ENCODE measurements around the gene D2HGDH.
A peak's percentile ranks its signal among the peaks of the same experiment; 100 is the strongest.

D2HGDH gene

DNA sequence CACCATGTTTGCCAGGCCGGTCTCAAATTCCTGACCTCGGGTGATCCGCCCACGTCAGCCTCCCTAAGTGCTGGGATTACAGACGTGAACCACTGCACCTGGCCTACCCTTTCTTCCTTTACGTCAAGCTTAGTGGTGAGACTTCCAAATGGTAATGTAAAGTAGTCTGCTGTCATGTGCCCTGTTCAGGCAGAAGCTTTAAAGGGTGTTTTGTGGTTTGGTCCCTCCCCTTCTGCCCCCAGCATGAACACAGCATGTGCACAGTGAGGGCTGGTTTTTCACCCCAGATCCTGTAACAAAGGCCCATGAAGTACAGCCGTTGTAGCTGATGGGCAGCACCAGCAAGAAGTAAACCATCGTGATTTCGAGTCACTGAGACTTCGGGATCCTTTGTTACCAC lies 45.1 kb upstream of the D2HGDH start:
- Histone ChIP-seq H3K27me3 (ENCODE audit: control insufficient read depth, low read length) (no peaks in the 10 kb centered on the region), H3K9me3 (ENCODE audit: control insufficient read depth, insufficient read depth, low read length) (no peaks in the 10 kb centered on the region), H3K4me1 (ENCODE audit: control insufficient read depth, low read length) (peaks cover 25% of the 10 kb centered on the region), H3K27ac (ENCODE audit: low read depth, low read length) (no peak overlapping the region), H3K9me2 (replicated peaks; ENCODE audit: control insufficient read depth, low read length) (no peaks in the 10 kb centered on the region), H3K36me3 (ENCODE audit: control insufficient read depth, low read length) (peaks cover 78% of the 10 kb centered on the region), H3K79me2 (ENCODE audit: control insufficient read depth, low read length) (peaks cover 75% of the 10 kb centered on the region), H4K20me1 (ENCODE audit: control insufficient read depth, insufficient read depth, low read depth, low read length) (peaks cover 3% of the 10 kb centered on the region; the same call in 1 of the 2 replicates), H3K4me2 (ENCODE audit: low read length) (peak overlapping the region; percentile 37), H3F3A (ENCODE audit: control insufficient read depth, insufficient read depth) (peaks cover 2% of the 10 kb centered on the region; the same call in 1 of the 2 replicates), H3K4me3 (ENCODE audit: low read length) (peak overlapping the region; percentile 21; the same call in 1 of the 2 replicates)
- TF ChIP-seq CTCF (IDR thresholded peaks at IDR 0.05; ENCODE audit: low read depth, low read length, poor library complexity, severe bottlenecking), result no peak
- TF ChIP-seq EZH2phosphoT487 (IDR thresholded peaks at IDR 0.05; ENCODE audit: borderline replicate concordance, low read length), result no peak

GRCh38 chr2:241690202-241690717 lies 44.2 kb upstream of the D2HGDH start:
- TF ChIP-seq EZH2phosphoT487 (IDR thresholded peaks at IDR 0.05; ENCODE audit: borderline replicate concordance, low read length) (no peak), CTCF (IDR thresholded peaks at IDR 0.05; ENCODE audit: low read depth, low read length, poor library complexity, severe bottlenecking) (no peak)
- H3K4me1 ChIP-seq (ENCODE audit: control insufficient read depth, low read length), result peaks cover 21% of the 10 kb centered on the region
- no peak overlapping the region for H3K27ac ChIP-seq (ENCODE audit: low read depth, low read length)
- H3K4me2 ChIP-seq (ENCODE audit: low read length), result 0 out of 2 replicates have a peak overlapping the region, but pooled peaks have one; percentile 11
- no peaks in the 10 kb centered on the region for H3K9me3 ChIP-seq (ENCODE audit: control insufficient read depth, insufficient read depth, low read length)
- no peak overlapping the region for H3K4me3 ChIP-seq (ENCODE audit: low read length)
- peaks cover 78% of the 10 kb centered on the region for H3K36me3 ChIP-seq (ENCODE audit: control insufficient read depth, low read length)
- peaks cover 3% of the 10 kb centered on the region; the same call in 1 of the 2 replicates for H4K20me1 ChIP-seq (ENCODE audit: control insufficient read depth, insufficient read depth, low read depth, low read length)
- H3K79me2 ChIP-seq (ENCODE audit: control insufficient read depth, low read length), result peaks cover 65% of the 10 kb centered on the region
- no peaks in the 10 kb centered on the region for H3K27me3 ChIP-seq (ENCODE audit: control insufficient read depth, low read length)
- peaks cover 2% of the 10 kb centered on the region; the same call in 1 of the 2 replicates for H3F3A ChIP-seq (ENCODE audit: control insufficient read depth, insufficient read depth)
- H3K9me2 ChIP-seq (replicated peaks; ENCODE audit: control insufficient read depth, low read length), result no peaks in the 10 kb centered on the region

- Histone ChIP-seq H3K27ac (ENCODE audit: low read depth, low read length) (no peak overlapping the region), H3K79me2 (ENCODE audit: control insufficient read depth, low read length) (peaks cover 46% of the 10 kb centered on the region), H3K9me2 (replicated peaks; ENCODE audit: control insufficient read depth, low read length) (no peaks in the 10 kb centered on the region), H4K20me1 (ENCODE audit: control insufficient read depth, insufficient read depth, low read depth, low read length) (peaks cover 3% of the 10 kb centered on the region; the same call in 1 of the 2 replicates), H3K4me1 (ENCODE audit: control insufficient read depth, low read length) (peaks cover 16% of the 10 kb centered on the region), H3K9me3 (ENCODE audit: control insufficient read depth, insufficient read depth, low read length) (no peaks in the 10 kb centered on the region), H3K27me3 (ENCODE audit: control insufficient read depth, low read length) (no peaks in the 10 kb centered on the region), H3K4me2 (ENCODE audit: low read length) (no peak overlapping the region), H3K4me3 (ENCODE audit: low read length) (no peak overlapping the region), H3F3A (ENCODE audit: control insufficient read depth, insufficient read depth) (peaks cover 7% of the 10 kb centered on the region), H3K36me3 (ENCODE audit: control insufficient read depth, low read length) (peaks cover 72% of the 10 kb centered on the region)
- no peak for TF ChIP-seq CTCF (IDR thresholded peaks at IDR 0.05; ENCODE audit: low read depth, low read length, poor library complexity, severe bottlenecking)
- TF ChIP-seq EZH2phosphoT487 (IDR thresholded peaks at IDR 0.05; ENCODE audit: borderline replicate concordance, low read length), result no peak
These were observed 42.0 kb upstream of the D2HGDH start for GRCh38 chr2:241692448-241692847.

All from DOHH2 (cell line).